PC-3 (cell line): Measurements from ENCODE around the gene DNAH14. TPM values are rescaled to one million over a fixed set of nuclear protein-coding genes. Genes with fewer than 3 reads are reported as not detected.
"Not testable (repeated sequence)": the region's sequence is repeated elsewhere in the genome, so short reads cannot be mapped to it uniquely, and the experiment has no call there.

Source experiments
- ATAC-seq: fragments of 200-7000 bp; cut with Tn5 transposase; 2 replicates; pipeline ENCODE4 v1.9.1; 2020; ENCODE audit warnings: mild to moderate bottlenecking, moderate library complexity
- BruUV-seq: library from RNA; stranded (reverse); fragments of 400-500 nt; replicated peaks from 2 replicates; lab custom pipeline; 2021; lab: Mats Ljungman, UMichigan
- CTCF ChIA-PET: fragments of 300-600 bp; sonication (Branson Sonifier 250); formaldehyde crosslinking; loops from one replicate; lab custom pipeline; 2022; ENCODE audit warnings: antibody characterized with exemption; lab: Charles Lee
- POLR2A ChIA-PET: fragments of 300-600 bp; sonication (Branson Sonifier 250); formaldehyde crosslinking; loops from one replicate; lab custom pipeline; 2022; ENCODE audit warnings: antibody characterized with exemption; ENCODE audit not compliant: unreplicated experiment; lab: Charles Lee
- DNase-seq: peaks from one replicate; pipeline ENCODE4 v3.0.0-alpha.2; 2015
- H2AFZ ChIP-seq: fragments of 300-600 bp; sonication (generic); 2 replicates; pipeline ENCODE4 v1.6.0; 2016; ENCODE audit warnings: antibody characterized with exemption, low read length
- H3F3A ChIP-seq: fragments of 300-600 bp; sonication (generic); one replicate; pipeline ENCODE4 v1.6.0; 2017; ENCODE audit warnings: antibody characterized with exemption, low read length, control low read depth, mild to moderate bottlenecking; ENCODE audit not compliant: unreplicated experiment
- H3K27ac ChIP-seq: fragments of 300-600 bp; sonication (generic); 2 replicates; pipeline ENCODE4 v1.5.1; 2016; ENCODE audit warnings: mild to moderate bottlenecking, low read length
- H3K27me3 ChIP-seq: fragments of 300-600 bp; sonication (generic); 2 replicates; pipeline ENCODE4 v1.6.1; 2016; ENCODE audit warnings: low read length, mixed read lengths
- H3K36me3 ChIP-seq: fragments of 300-600 bp; sonication (generic); 2 replicates; pipeline ENCODE4 v1.6.1; 2016; ENCODE audit warnings: low read depth, mixed run types, low read length, mixed read lengths
- H3K4me1 ChIP-seq: fragments of 300-600 bp; sonication (generic); 2 replicates; pipeline ENCODE4 v1.5.1; 2016; ENCODE audit warnings: low read length; ENCODE audit not compliant: insufficient read depth
- H3K4me2 ChIP-seq: fragments of 300-600 bp; sonication (generic); 2 replicates; pipeline ENCODE4 v1.6.0; 2016; ENCODE audit warnings: low read length
- H3K4me3 ChIP-seq: fragments of 300-600 bp; sonication (generic); 2 replicates; pipeline ENCODE4 v1.5.1; 2016; ENCODE audit warnings: mild to moderate bottlenecking, low read length, mixed read lengths
- H3K79me2 ChIP-seq: fragments of 300-600 bp; sonication (generic); 2 replicates; pipeline ENCODE4 v1.6.1; 2017; ENCODE audit warnings: low read length, mixed read lengths
- H3K9ac ChIP-seq: fragments of 300-600 bp; sonication (generic); 2 replicates; pipeline ENCODE4 v1.6.0; 2016; ENCODE audit warnings: mild to moderate bottlenecking, low read length
- H3K9me2 ChIP-seq: fragments of 300-600 bp; sonication (generic); replicated peaks from 2 replicates; pipeline ENCODE4 v1.6.1; 2016; ENCODE audit warnings: mixed run types, low read length, mixed read lengths
- H3K9me3 ChIP-seq: fragments of 300-600 bp; sonication (generic); 2 replicates; pipeline ENCODE4 v1.6.1; 2016; ENCODE audit warnings: low read length, mixed read lengths
- H4K20me1 ChIP-seq: fragments of 300-600 bp; sonication (generic); 2 replicates; pipeline ENCODE4 v1.6.1; 2016; ENCODE audit warnings: low read length, mixed read lengths
- EZH2 ChIP-seq: fragments of 300-600 bp; sonication (generic); IDR thresholded peaks from one replicate; pipeline ENCODE4 v1.6.1; 2017; ENCODE audit warnings: antibody characterized with exemption, mild to moderate bottlenecking, low read length; ENCODE audit not compliant: unreplicated experiment
- EZH2phosphoT487 ChIP-seq: fragments of 300-600 bp; sonication (generic); IDR thresholded peaks from 2 replicates; pipeline ENCODE4 v1.6.1; 2018; ENCODE audit warnings: mild to moderate bottlenecking, antibody characterized with exemption, low read length, borderline replicate concordance
- intact Hi-C: fragments of 100-400 bp; cut with micrococcal nuclease; formaldehyde crosslinking; loops from 2 replicates; pipeline ENCODE4 v1.9.0; 2023
- total RNA-seq: library from RNA; depleted of rRNA; stranded (reverse); fragments of >200 nt; gene quantifications from 2 replicates; pipeline ENCODE4 v1.2.3, GENCODE V29; 2014
- TF ChIP-seq, protein P1 (sequence below): fragments of 300-600 bp; sonication (generic); conservative IDR thresholded peaks from 2 replicates; pipeline ENCODE4 v1.5.1; 2017; ENCODE audit warnings: antibody characterized with exemption, low read depth, mild to moderate bottlenecking, low read length

DNAH14 gene
- total RNA-seq, 1 experiment from 2014 or later = 42.8 TPM

- BruUV-seq = no TSS peak
- Histone ChIP-seq H3K27ac (no peak overlapping the region), H3K27me3 (no peaks in the 10 kb centered on the region), H3K9me3 (no peaks in the 10 kb centered on the region), H3K9me2 (no peaks in the 10 kb centered on the region), H3F3A (no peaks in the 10 kb centered on the region), H2AFZ (no peak overlapping the region), H3K4me1 (no peaks in the 10 kb centered on the region), H3K4me3 (no peak overlapping the region), H3K79me2 (no peaks in the 10 kb centered on the region), H4K20me1 (no peaks in the 10 kb centered on the region), H3K36me3 (no peaks in the 10 kb centered on the region), H3K4me2 (no peak overlapping the region), H3K9ac (no peak overlapping the region)
- POLR2A ChIA-PET = no interaction called here
- ATAC-seq (no peak), DNase-seq (no peak)
- TF ChIP-seq EZH2 (no peak), EZH2phosphoT487 (no peak)
- TF ChIP-seq, protein P1, sequence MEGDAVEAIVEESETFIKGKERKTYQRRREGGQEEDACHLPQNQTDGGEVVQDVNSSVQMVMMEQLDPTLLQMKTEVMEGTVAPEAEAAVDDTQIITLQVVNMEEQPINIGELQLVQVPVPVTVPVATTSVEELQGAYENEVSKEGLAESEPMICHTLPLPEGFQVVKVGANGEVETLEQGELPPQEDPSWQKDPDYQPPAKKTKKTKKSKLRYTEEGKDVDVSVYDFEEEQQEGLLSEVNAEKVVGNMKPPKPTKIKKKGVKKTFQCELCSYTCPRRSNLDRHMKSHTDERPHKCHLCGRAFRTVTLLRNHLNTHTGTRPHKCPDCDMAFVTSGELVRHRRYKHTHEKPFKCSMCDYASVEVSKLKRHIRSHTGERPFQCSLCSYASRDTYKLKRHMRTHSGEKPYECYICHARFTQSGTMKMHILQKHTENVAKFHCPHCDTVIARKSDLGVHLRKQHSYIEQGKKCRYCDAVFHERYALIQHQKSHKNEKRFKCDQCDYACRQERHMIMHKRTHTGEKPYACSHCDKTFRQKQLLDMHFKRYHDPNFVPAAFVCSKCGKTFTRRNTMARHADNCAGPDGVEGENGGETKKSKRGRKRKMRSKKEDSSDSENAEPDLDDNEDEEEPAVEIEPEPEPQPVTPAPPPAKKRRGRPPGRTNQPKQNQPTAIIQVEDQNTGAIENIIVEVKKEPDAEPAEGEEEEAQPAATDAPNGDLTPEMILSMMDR = no peak
- CTCF ChIA-PET = no interaction called here
- intact Hi-C loops = loop anchor here (10.0 kb wide), 2 partner anchors 187 to 497 kb away; no protein-coding TSS in a partner anchor
Measured at GRCh38 chr1:224921354-224921753, 8.1 kb upstream of the DNAH14 start.

GRCh38 chr1:224922404-224923164, 6.9 kb upstream of the DNAH14 start:
- intact Hi-C loops = loop anchor here (1.0 to 10.0 kb wide), 5 partner anchors 69 to 498 kb away; no protein-coding TSS in a partner anchor
- Histone ChIP-seq H3K79me2 (no peaks in the 10 kb centered on the region), H3K27ac (no peak overlapping the region), H3K9ac (no peak overlapping the region), H3K36me3 (no peaks in the 10 kb centered on the region), H3K9me3 (no peaks in the 10 kb centered on the region), H3F3A (no peaks in the 10 kb centered on the region), H3K27me3 (no peaks in the 10 kb centered on the region), H4K20me1 (no peaks in the 10 kb centered on the region), H3K4me2 (no peak overlapping the region), H3K4me1 (no peaks in the 10 kb centered on the region), H3K4me3 (no peak overlapping the region), H3K9me2 (no peaks in the 10 kb centered on the region), H2AFZ (peak overlapping the region; percentile 40; the same call in 1 of the 2 replicates)
- no peak for TF ChIP-seq EZH2
- no peak for TF ChIP-seq EZH2phosphoT487
- TF ChIP-seq, protein P1 = peak; percentile 92
- ATAC-seq (peak; percentile 95), DNase-seq (peak; percentile 80)
- POLR2A ChIA-PET = interaction anchor here (0.6 kb wide), 2 partner anchors 410 to 420 kb away, joined by 3 to 16 read pairs; no protein-coding TSS in a partner anchor
- CTCF ChIA-PET = interaction anchor here (0.5 to 1.5 kb wide), 27 partner anchors 8 to 807 kb away, joined by 3 to 13 read pairs (median 4); no protein-coding TSS in a partner anchor
- BruUV-seq = no TSS peak

GRCh38 chr1:224923726-224924125, 5.7 kb upstream of the DNAH14 start:
- CTCF ChIA-PET = interaction anchor here (0.7 to 1.5 kb wide), 2 partner anchors 72 to 410 kb away, joined by 3 to 11 read pairs; no protein-coding TSS in a partner anchor
- Histone ChIP-seq H3K36me3 (no peaks in the 10 kb centered on the region), H3K9ac (no peak overlapping the region), H3K4me3 (no peak overlapping the region), H4K20me1 (no peaks in the 10 kb centered on the region), H3K27me3 (no peaks in the 10 kb centered on the region), H3F3A (no peaks in the 10 kb centered on the region), H3K27ac (no peak overlapping the region), H2AFZ (no peak overlapping the region), H3K4me1 (no peaks in the 10 kb centered on the region), H3K79me2 (no peaks in the 10 kb centered on the region), H3K9me3 (no peaks in the 10 kb centered on the region), H3K9me2 (no peaks in the 10 kb centered on the region), H3K4me2 (no peak overlapping the region)
- intact Hi-C loops = loop anchor here (10.0 kb wide), 2 partner anchors 189 to 499 kb away; no protein-coding TSS in a partner anchor
- POLR2A ChIA-PET = no interaction called here
- no TSS peak for BruUV-seq
- no peak for ATAC-seq
- no peak for DNase-seq
- TF ChIP-seq, protein P1 = no peak
- TF ChIP-seq EZH2phosphoT487 (no peak), EZH2 (no peak)

- BruUV-seq, H3K27me3 ChIP-seq, CTCF ChIA-PET, DNase-seq, H2AFZ ChIP-seq, H3K4me3 ChIP-seq, H3K4me1 ChIP-seq, ATAC-seq, H3K9me2 ChIP-seq, H3K9ac ChIP-seq, H3F3A ChIP-seq, H3K27ac ChIP-seq, POLR2A ChIA-PET, H3K4me2 ChIP-seq, H4K20me1 ChIP-seq: not testable (repeated sequence)
- Histone ChIP-seq H3K79me2 (peaks cover 26% of the 10 kb centered on the region), H3K9me3 (peaks cover 11% of the 10 kb centered on the region), H3K36me3 (peaks cover 12% of the 10 kb centered on the region)
- intact Hi-C loops = loop anchor here (10.0 kb wide), 2 partner anchors 193 to 503 kb away; no protein-coding TSS in a partner anchor
Measured at GRCh38 chr1:224927631-224928030, 1.8 kb upstream of the DNAH14 start.
